Chondrocyte (in vitro differentiated cells): Measurements from ENCODE around the gene PPM1B. TPM values are rescaled to one million over a fixed set of nuclear protein-coding genes. Genes with fewer than 3 reads are reported as not detected.
A peak's percentile ranks its signal among the peaks of the same experiment; 100 is the strongest.
"Not testable (repeated sequence)": the region's sequence is repeated elsewhere in the genome, so short reads cannot be mapped to it uniquely, and the experiment has no call there.

Experiments used
- DNase-seq: peaks from one replicate; pipeline ENCODE4 v3.0.0; 2021; ENCODE audit warnings: mixed read lengths, low spot score
- H3K27ac Mint-ChIP-seq: one replicate; pipeline ENCODE4 v1.8.0; 2021; ENCODE audit warnings: mild to moderate bottlenecking, moderate library complexity, mixed read lengths; ENCODE audit not compliant: unreplicated experiment
- H3K27me3 Mint-ChIP-seq: 2 replicates; pipeline ENCODE4 v1.8.0; 2021; ENCODE audit warnings: low read depth, mixed read lengths
- H3K36me3 Mint-ChIP-seq: 2 replicates; pipeline ENCODE4 v1.8.0; 2021; ENCODE audit warnings: low read depth, mixed read lengths
- H3K4me1 Mint-ChIP-seq: 2 replicates; pipeline ENCODE4 v1.8.0; 2021; ENCODE audit warnings: low read depth, mild to moderate bottlenecking, mixed read lengths
- H3K4me3 Mint-ChIP-seq: one replicate; pipeline ENCODE4 v1.8.0; 2021; ENCODE audit warnings: mild to moderate bottlenecking, moderate library complexity, mixed read lengths; ENCODE audit not compliant: unreplicated experiment
- H3K9me3 Mint-ChIP-seq: 2 replicates; pipeline ENCODE4 v1.8.0; 2021; ENCODE audit warnings: low read depth, mixed read lengths
- CTCF ChIP-seq: fragments of 200-600 bp; sonication (generic); IDR thresholded peaks from 2 replicates; pipeline ENCODE4 v1.5.0; 2021; ENCODE audit warnings: antibody characterized with exemption, mild to moderate bottlenecking, moderate library complexity
- total RNA-seq: library from RNA; stranded (reverse); gene quantifications from 3 replicates; pipeline ENCODE4 v1.2.1, GENCODE V29; 2021

Gene PPM1B
- total RNA-seq, 1 donor from 2014 or later: 31.9 TPM

- Mint-ChIP-seq H3K27me3 (no peaks in the 10 kb centered on the region), H3K4me1 (peaks cover 9% of the 10 kb centered on the region), H3K36me3 (no peaks in the 10 kb centered on the region), H3K9me3 (no peaks in the 10 kb centered on the region), H3K4me3 (no peak overlapping the region), H3K27ac (no peak overlapping the region)
- no peak for TF ChIP-seq CTCF
- no peak for DNase-seq
Measured at GRCh38 chr2:44126106-44126797, 42.4 kb upstream of the PPM1B start.

- peaks cover 13% of the 10 kb centered on the region for H3K4me1 Mint-ChIP-seq
- TF ChIP-seq CTCF: no peak
- no peaks in the 10 kb centered on the region for H3K36me3 Mint-ChIP-seq
- H3K4me3 Mint-ChIP-seq: no peak overlapping the region
- no peak for DNase-seq
- H3K9me3 Mint-ChIP-seq: no peaks in the 10 kb centered on the region
- H3K27me3 Mint-ChIP-seq: no peaks in the 10 kb centered on the region
- no peak overlapping the region for H3K27ac Mint-ChIP-seq
Measured at GRCh38 chr2:44130441-44130840, 38.2 kb upstream of the PPM1B start.

GRCh38 chr2:44131177-44131576 lies 37.5 kb upstream of the PPM1B start:
- Mint-ChIP-seq H3K4me1 (peaks cover 21% of the 10 kb centered on the region), H3K4me3 (no peak overlapping the region), H3K27ac (no peak overlapping the region), H3K36me3 (no peaks in the 10 kb centered on the region), H3K27me3 (no peaks in the 10 kb centered on the region), H3K9me3 (no peaks in the 10 kb centered on the region)
- TF ChIP-seq CTCF: no peak
- DNase-seq: no peak

DNA sequence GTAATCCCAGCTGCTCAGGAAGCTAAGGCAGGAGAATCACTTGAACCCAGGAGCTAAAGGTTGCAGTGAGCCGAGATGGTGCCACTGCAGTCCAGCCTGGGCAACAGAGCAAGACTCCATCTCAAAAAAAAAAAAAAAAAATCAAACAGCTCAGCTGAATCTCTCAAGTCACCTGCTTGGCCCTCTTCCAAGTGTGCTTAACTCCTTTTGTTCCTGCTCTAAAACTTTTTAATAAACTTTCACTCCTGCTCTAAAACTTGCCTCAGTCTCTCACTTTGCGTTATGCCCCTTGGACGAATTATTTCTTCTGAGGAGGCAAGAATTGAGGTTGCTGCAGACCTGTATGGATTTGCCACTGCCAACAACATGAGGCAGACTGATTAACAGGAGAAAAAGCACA lies 35.1 kb upstream of the PPM1B start:
- H3K27me3 Mint-ChIP-seq, H3K9me3 Mint-ChIP-seq, H3K36me3 Mint-ChIP-seq, DNase-seq, H3K4me3 Mint-ChIP-seq, H3K27ac Mint-ChIP-seq: not testable (repeated sequence)
- H3K4me1 Mint-ChIP-seq: peaks cover 31% of the 10 kb centered on the region

DNA sequence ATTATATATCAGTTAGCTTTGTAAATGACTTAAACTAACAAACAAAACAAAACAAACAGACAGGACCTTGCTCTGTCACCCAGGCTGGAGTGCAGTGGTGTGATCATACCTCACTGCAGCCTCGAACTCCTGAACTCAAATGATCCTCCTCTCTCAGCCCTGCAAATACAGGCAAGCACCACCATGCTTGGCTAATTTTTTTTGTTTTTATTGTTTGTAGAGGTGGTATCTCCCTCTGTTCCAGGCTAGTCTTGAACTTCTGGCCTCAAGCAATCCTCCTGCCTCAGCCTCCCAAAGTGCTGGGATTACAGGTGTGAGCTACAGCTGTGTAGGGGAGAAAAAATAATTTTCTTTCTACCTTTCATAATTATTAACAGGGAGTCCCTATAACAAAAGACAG lies 33.8 kb upstream of the PPM1B start:
- Mint-ChIP-seq H3K27me3 (no peaks in the 10 kb centered on the region), H3K4me3 (no peak overlapping the region), H3K9me3 (no peaks in the 10 kb centered on the region), H3K27ac (no peak overlapping the region), H3K4me1 (peaks cover 31% of the 10 kb centered on the region), H3K36me3 (no peaks in the 10 kb centered on the region)
- no peak for DNase-seq
- TF ChIP-seq CTCF: no peak

DNA sequence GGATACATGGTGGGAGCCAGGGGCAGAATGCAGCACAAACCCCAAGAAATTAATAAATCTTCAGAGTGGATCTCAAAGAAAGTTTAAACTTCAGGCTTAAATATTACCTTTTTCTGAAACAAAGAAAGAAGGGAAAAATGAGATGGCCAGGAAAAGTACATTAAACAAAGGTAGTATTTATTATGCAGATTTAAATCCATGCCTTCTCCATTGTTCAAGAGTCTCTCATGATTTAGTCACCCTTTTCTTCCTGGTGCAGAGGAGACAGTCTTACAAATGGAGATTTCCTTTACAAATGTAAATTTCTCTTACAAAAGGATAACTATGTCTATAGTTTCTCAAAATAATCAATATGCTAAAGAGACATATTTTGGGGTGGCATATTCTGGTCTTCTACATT lies 33.4 kb upstream of the PPM1B start:
- DNase-seq: no peak
- Mint-ChIP-seq H3K9me3 (no peaks in the 10 kb centered on the region), H3K36me3 (no peaks in the 10 kb centered on the region), H3K27me3 (no peaks in the 10 kb centered on the region), H3K4me1 (peaks cover 30% of the 10 kb centered on the region), H3K27ac (peak overlapping the region; percentile 90), H3K4me3 (no peak overlapping the region)
- TF ChIP-seq CTCF: no peak
